Activated CD4-positive, alpha-beta T cell treated with anti-CD3 and anti-CD28 coated beads, Interleukin-10, Interleukin-2, amounts not matched to agents 100 ng/mL and 50 ng/mL, durations not matched to agents 16 hours and 8 hours (primary cell): ENCODE results near the gene APOL5.

ENCODE experiments used
- DNase-seq: peaks from one replicate; pipeline ENCODE4 v3.0.0-alpha.2; 2020

Gene APOL5

GRCh38 chr22:35743326-35743860, 25.7 kb downstream of the APOL5 start:
- no peak for DNase-seq

DNA sequence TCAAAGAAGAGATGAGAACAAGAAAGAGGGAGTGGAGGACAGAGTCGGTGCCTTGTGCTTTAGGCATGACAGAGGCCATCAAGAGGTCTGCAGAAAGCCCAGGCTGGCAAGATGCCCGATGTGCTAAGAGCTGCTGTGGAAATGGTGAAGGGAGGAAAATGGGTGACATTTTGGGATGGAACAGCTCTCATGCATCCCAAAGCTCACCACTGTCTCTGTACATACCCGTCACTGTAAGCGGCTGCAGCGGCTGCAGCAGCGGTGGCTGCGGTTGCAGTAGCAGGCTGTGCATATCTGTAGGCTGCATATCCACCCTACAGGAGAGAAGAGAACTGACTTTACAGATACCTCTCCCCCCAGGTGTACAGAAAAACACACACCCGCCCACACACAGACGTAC, 28.6 kb downstream of the APOL5 start:
- DNase-seq = no peak

DNA sequence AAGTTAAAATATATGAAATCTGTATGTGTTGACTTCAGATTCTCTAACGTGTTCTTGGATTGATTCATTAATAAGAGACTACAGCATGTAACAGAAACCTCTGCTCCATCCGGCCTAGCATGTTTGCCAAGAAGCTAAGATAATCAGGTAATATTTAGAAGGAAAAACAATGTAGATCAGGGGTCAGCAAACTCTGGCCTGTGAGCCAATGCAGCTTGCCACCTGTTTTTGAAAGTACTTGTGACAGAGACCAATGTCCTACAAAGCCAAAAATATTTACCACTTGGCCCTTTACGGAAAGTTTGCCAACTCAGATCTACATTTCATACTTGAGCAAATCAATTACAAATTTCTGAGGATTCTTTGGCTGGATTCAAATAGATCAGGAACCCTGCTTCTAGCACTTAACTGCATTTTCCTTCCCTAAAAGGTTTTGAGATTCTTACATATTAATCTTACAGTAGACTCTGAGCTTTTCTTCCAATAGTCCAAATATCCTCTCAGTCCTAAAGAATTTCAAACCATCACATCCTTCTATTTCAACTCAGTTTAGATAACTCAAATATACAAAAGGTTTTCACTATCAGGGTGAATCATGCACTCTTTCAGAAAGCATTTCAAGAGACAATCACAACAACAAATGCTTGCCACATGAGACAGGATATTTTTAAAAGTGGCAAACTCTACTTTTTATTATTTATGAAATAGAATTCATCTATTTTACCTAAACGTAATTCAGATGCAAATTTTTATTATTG, 29.5 kb downstream of the APOL5 start:
- no peak for DNase-seq

- DNase-seq = no peak
Measured at GRCh38 chr22:35749808-35750207, 32.1 kb downstream of the APOL5 start.

DNA sequence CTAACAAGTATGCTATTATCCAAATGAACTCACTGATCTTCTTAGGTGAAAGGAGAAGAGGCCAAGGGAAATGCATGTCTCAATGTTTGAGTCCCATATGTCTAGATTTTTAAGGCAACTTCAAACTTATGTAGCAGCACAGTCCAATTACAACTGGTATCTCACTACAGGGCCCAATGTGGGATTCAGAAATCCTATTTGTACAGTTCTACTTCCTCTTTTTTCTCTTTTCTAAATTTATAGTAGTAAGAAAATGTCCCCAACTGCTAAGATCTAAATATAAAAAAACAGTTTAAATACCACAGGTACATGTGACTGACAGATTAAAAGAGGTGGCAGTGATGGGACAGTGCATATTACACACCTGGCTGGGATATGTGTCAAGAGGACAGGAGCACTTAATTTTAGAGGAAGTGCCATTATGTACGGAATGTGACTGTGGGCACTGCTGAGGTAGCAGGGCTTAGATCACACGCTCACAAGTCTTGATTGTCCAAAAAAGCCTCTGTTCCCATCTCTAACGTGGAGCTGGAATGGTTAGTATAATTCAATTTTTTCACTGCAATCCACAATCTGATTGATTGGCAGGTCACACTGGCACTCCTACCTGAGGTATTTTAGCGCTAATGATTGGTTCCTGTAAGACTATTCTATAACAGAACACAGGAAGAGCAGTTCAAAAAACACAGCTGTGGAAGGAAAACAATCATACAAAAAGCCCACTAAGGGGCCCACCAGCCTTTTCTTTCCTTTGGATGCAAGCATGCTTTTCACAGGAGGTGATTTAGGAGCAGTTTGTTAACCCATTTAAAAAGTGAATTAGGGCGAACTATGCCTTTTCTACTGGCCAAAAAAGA, 34.6 kb downstream of the APOL5 start:
- DNase-seq = no peak

DNA sequence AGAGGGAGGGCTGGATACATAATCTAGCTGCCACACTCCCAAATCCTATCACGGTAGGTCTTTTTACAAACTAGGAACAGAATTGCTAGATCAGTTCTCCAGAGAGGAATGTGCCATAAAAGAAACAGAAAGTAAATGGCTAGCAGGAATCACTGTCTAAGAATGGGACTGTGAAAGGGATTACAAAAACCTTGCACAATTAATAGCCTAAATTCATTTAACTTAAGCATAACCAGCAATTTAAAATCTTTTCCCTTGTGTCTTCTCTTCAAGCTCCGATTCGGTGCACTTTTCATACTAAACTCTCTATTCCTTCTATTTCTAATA, 35.2 kb downstream of the APOL5 start:
- no peak for DNase-seq

DNA sequence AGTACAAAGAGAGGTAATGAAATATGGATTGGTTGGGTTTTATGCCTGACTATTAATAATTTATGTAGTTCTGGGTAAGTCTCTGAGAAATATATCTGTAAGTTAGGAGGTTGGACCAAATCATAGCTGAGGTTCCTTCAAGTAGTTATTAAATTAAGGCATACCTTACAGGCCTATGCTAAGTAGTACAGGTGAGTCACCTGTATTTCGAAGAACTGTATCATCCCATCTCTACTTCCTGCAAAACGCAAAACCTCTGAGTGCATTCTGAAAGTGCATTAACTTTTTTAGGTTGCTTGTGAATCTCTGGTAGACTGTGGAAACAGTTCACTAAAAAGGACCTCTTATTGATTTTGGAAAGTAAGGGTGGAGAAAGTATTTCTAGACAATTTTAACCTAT, 37.1 kb downstream of the APOL5 start:
- DNase-seq = no peak

DNA sequence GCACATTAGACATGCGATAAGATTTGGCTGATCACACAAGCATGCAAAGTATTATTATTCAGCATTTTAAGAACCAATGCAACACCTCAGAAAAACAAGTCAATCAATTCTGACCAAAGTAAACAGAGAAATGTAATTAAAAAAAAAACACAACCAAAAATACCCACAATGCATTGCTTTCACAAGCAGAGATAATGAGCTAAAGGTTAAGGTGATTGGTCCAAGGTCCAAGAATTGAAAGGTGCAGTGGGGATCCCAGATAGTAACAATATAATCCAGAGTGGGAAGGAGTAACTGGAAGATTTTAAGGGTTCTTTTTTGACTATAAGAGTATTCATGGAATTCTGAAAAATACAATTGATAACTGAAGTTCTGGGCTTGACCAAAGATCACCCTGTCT, 39.0 kb downstream of the APOL5 start:
- DNase-seq = no peak

GRCh38 chr22:35758394-35758793, 40.7 kb downstream of the APOL5 start:
- DNase-seq = no peak

GRCh38 chr22:35761037-35761436, 43.4 kb downstream of the APOL5 start:
- DNase-seq = no peak

GRCh38 chr22:35766654-35767580, 49.2 kb downstream of the APOL5 start:
- DNase-seq = no peak

- DNase-seq = no peak
Measured at GRCh38 chr22:35769974-35770373, 52.3 kb downstream of the APOL5 start.

DNA sequence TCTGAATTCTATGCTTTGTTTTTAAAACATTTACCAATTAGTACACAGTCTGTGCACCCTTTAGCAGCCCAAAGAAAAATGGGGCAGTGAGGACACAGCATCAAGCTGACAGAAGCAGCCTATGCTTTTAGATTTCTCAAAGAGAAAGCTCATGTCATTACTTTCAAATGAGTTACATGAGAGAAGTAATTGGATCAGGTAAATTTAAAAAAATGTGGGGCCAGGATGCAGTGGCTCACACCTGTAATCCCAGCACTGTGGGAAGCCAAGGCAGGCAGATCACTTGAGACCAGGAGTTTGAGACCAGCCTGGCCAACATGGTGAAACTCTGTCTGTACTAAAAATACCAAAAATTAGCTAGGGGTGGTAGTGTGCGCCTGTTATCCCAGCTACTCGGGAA, 57.7 kb downstream of the APOL5 start:
- no peak for DNase-seq

DNA sequence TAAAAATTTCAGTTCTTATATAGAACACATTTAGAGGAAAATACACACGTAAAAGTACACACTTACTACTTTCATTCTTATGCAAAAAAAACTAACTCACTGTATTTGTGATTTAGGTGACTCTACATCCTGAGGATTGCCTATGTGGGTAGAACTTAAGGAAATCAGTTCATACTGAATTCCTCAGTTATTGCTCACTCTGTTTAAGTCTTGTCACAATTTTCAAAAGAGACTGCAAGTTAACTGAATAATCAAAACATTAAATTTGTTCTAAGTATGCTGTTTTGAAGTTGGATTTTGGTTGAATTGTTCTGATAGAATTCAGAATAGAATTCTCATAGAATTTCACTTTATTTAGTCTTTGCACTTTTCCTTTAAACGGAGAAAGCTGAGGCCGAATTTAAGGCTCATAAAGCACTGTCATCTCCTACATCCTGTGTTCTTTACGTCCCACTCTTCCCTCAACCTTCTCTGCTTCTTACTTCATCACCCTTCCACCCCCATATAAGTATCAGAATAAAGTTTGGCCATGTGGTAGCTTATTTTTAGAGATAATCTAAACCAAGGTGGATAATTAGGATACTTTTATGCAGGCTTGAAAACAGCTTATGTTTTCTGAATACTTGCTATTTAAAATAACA, 59.8 kb downstream of the APOL5 start:
- DNase-seq = no peak
